HG03108 (cell line): Measurements from ENCODE around the gene TM4SF1.
"Not testable (repeated sequence)": the region's sequence is repeated elsewhere in the genome, so short reads cannot be mapped to it uniquely, and the experiment has no call there.

Experiments used
- ATAC-seq: cut with Tn5 transposase; IDR thresholded peaks from one replicate; pipeline ENCODE4 v1.9.1; 2021; ENCODE audit warnings: moderate library complexity; ENCODE audit not compliant: unreplicated experiment

The TM4SF1 gene

DNA sequence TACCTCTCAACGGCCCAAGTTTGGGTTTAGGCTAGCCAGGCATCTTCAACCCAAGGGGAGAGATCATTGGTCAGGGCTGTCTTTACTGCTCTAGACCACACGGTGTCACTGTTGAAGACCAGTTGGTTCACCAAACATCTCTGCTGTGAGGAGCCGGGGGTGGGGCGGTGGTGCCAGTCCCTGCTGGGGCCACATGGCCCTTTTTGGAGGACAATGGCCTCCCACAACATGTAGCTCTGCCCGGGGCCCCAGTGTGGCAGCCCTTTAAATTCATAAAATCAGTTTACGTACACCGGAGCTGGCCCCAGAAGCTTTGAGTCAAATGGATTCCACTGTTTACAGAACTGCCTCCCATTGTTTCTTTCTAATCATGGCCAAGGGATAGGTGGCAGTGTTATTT, 24.9 kb downstream of the TM4SF1 start:
- peak; percentile 72 for ATAC-seq

GRCh38 chr3:149343951-149344350, 33.5 kb downstream of the TM4SF1 start:
- no peak for ATAC-seq

GRCh38 chr3:149342413-149343380, 34.8 kb downstream of the TM4SF1 start:
- ATAC-seq: no peak

DNA sequence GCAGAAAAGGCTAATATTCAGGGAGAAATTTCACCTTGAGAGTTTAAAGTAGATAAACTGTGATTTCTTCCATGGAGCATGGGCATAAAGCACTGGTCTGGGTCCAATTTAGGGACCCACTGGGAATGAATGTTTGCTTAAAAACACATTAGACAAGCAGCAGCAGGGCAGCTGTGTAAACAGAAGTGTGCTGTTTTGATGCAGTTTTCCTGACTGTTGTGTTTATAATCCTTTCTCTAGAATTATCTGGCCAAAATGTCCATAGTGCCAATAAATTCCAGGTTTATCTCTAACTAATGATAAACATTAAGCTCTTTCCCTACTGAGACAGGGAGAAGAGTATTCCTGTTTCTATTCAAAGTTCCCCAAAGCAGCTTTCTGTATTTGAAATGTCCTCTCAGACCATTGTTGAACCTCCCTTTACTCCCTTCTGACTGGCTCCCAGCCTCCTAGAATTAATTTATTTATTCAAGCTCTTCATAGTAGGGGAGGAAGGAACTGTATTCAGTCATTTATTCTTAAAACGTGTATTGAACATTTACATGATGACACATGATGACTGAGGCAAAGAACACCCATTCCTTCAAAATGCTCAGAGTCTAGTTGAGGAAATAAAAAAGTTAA, 37.0 kb downstream of the TM4SF1 start:
- no peak for ATAC-seq

- ATAC-seq: no peak
These were observed 37.5 kb downstream of the TM4SF1 start for GRCh38 chr3:149339931-149340309.

GRCh38 chr3:149337486-149337885, 40.0 kb downstream of the TM4SF1 start:
- ATAC-seq: not testable (repeated sequence)

DNA sequence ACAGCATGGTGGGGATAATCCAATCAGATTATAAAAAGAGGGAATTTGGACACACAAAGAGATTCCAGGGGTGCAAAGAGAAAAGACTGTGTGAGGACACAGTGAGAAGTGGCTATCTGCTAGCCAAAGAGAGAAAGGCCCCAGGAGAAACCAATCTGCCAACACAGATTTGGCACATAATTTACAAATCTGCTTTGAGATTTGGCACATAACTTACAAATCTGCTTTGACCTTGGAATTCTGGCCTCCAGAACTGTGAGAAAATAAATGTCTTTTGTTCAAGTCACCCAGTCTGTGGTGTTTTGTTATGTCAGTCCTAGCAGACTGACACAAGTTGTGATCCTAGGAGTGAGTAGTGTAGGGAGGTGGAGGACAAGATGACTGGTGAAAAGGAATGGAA, 40.5 kb downstream of the TM4SF1 start:
- ATAC-seq: no peak

DNA sequence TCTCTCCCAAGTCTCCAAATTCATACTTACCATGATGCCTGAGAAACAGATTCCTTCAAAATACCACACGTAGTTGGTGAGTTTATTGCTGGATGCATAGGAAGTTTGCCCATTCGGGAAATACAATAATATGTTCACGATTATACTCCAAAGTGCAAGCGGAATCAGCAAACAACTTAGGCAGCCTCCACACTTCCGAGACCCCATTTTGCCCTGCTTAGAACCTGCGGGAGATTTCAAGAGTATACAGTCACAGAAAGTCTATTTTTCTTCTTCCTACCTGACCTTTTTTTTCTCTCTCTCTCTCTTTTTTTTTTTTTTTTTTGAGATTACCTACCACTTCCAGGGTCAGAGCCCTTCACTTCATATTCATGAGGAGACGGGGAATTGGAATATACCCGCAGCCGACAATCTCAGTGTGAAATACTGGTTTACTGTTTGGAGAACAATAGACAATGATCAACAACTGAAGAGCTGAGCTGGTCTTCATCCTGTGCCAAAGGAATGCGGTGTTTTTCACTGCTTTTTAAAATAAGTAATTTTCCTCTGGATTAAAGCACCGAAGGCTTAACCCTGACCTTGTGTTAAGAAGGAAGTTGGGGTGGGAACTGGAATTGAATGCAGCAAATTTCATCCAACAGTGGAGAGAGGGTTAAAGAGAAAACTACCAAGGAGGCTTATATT, 44.1 kb downstream of the TM4SF1 start, which contains the start of gene TM4SF18:
TM4SF18 (minus strand) TSS at position 461 of the 684 bp plus-strand sequence; CDS start at position 207, 254 bp downstream.
- ATAC-seq: no peak

GRCh38 chr3:149332771-149333170, 44.7 kb downstream of the TM4SF1 start:
- ATAC-seq: no peak

DNA sequence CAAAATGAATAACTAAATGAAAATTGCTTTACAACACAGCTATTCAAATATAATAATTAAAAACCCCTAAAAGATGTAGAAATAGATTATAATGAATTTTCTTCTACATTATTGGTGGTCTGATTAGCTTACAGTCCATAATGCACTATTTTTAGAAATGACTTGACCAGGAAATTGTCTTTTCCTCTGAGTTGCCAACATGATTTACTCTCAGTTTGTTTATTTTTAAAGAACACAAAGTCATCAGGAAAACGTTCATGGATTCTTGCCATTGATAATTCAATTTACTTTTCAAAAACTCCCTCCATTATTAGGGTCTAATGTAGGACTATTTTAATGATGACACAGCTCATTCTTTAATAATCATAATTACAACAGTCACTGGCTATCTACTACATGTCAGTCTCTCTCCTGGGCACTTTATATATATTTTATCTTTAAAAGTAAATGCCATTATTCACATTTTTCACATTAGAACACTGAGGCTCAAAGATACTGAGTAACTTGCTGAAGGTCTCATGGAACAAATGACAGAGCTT, 45.2 kb downstream of the TM4SF1 start:
- ATAC-seq: no peak

DNA sequence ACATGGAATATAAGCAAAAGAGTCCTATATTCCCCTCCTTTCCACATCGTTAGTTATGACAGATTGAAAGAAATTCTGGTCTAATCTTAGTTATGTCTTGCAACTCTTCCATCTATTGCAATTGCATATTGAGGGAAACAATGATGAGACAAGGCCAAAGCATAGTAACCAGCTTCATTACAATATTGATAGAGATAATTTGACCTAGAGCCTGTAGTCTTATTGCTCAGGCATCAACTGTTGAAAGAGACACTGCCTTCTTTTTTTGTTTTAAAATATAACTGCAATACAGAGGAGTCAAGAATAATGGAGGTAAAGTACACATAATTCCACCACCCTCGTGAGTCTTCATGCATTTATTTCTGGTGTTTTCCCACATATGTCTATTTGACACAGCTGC, 46.1 kb downstream of the TM4SF1 start:
- ATAC-seq: no peak

- ATAC-seq: no peak
These were observed 46.7 kb downstream of the TM4SF1 start for GRCh38 chr3:149330609-149331331.

- no peak for ATAC-seq
These were observed 50.3 kb downstream of the TM4SF1 start for GRCh38 chr3:149327156-149327555.

DNA sequence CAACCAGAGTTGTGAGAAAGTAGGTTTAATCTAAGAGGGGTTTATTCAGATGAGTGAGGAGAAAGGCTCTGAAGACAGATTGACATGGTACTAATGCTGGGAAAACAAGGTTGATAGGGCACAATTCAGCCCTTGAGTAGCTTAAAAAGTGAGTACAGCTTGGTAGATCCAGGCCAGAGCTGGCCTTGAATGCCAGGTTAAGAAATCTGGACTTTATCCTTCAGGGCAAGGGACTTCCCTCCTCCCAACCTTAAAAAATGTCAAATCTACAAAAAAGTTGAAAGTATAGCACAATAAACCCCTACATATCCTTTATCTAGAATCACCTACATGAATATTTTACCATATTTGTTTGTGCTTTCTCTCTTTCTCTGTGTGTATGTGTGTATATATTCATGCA, 51.9 kb downstream of the TM4SF1 start:
- no peak for ATAC-seq

DNA sequence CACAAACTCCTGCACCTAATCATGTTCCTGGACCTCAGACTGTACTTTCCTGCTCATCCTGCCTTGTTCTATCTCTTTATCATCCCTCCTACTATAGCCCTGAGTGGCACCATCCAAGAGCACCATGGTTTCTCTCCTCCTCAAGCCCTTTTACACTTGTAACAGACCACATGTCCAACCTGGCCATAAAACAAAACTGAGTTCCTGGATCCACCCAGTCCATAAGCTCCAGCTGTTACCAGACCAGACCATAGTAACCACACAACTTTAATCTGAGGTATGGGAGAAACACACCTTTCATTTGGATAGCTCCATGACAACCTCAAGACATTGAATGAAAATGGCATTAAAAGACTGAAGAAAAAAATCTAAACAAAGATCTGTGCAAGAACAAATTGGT, 53.1 kb downstream of the TM4SF1 start:
- no peak for ATAC-seq

DNA sequence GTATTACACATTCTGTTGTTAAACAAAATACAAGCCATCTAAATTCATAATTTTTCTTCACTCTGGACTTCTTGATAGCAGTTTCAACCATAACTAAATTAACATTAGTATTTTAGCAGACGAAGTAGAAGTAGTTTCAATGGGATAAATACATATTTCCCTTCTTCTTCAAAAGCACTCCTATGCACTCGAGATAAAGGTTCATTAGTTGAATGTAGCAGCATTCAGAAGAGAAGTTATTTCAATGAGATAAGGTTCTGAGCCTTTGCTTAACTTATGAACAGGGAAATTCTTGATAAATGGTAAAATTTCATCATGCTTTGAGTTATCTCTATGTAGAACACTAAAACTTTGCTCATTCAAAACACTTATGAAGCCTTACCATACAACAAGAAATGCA, 55.8 kb downstream of the TM4SF1 start:
- ATAC-seq: no peak

- no peak for ATAC-seq
These were observed 56.3 kb downstream of the TM4SF1 start for GRCh38 chr3:149321136-149321535.

- no peak for ATAC-seq
These were observed 57.7 kb downstream of the TM4SF1 start for GRCh38 chr3:149319750-149320149.
